ENCODE data around the gene NHS. TPM values are rescaled to one million over a fixed set of nuclear protein-coding genes. Genes with fewer than 3 reads are reported as not detected.

NHS gene
- total RNA-seq, 1 donor from 2014 or later: 27.8 TPM

- Mint-ChIP-seq H3K27ac (no peak overlapping the region), H3K4me3 (no peak overlapping the region), H3K9me3 (peaks cover 5% of the 10 kb centered on the region), H3K36me3 (no peaks in the 10 kb centered on the region), H3K4me1 (ENCODE audit: unreplicated experiment) (peaks cover 52% of the 10 kb centered on the region), H3K27me3 (no peaks in the 10 kb centered on the region)
- no peak for TF ChIP-seq CTCF (conservative IDR thresholded peaks at IDR 0.05)
- no peak for DNase-seq (ENCODE audit: extremely low spot score, unreplicated experiment)
Measured at GRCh38 chrX:17544821-17545220, 169.8 kb downstream of the NHS start.

GRCh38 chrX:17546356-17546755 is 171.4 kb downstream of the NHS start:
- peaks cover 57% of the 10 kb centered on the region for H3K4me1 Mint-ChIP-seq (ENCODE audit: unreplicated experiment)
- no peak for DNase-seq (ENCODE audit: extremely low spot score, unreplicated experiment)
- TF ChIP-seq CTCF (conservative IDR thresholded peaks at IDR 0.05): no peak
- no peaks in the 10 kb centered on the region for H3K36me3 Mint-ChIP-seq
- no peaks in the 10 kb centered on the region for H3K27me3 Mint-ChIP-seq
- H3K27ac Mint-ChIP-seq: no peak overlapping the region
- no peaks in the 10 kb centered on the region for H3K9me3 Mint-ChIP-seq
- H3K4me3 Mint-ChIP-seq: no peak overlapping the region

- peak overlapping the region; percentile 63 for H3K27ac Mint-ChIP-seq
- H3K9me3 Mint-ChIP-seq: no peaks in the 10 kb centered on the region
- H3K27me3 Mint-ChIP-seq: no peaks in the 10 kb centered on the region
- no peak for DNase-seq (ENCODE audit: extremely low spot score, unreplicated experiment)
- peaks cover 64% of the 10 kb centered on the region for H3K4me1 Mint-ChIP-seq (ENCODE audit: unreplicated experiment)
- H3K4me3 Mint-ChIP-seq: peak overlapping the region; percentile 41
- TF ChIP-seq CTCF (conservative IDR thresholded peaks at IDR 0.05): no peak
- H3K36me3 Mint-ChIP-seq: no peaks in the 10 kb centered on the region
Measured at GRCh38 chrX:17547658-17548057, 172.7 kb downstream of the NHS start.

- no peak for TF ChIP-seq CTCF (conservative IDR thresholded peaks at IDR 0.05)
- peaks cover 68% of the 10 kb centered on the region for H3K4me1 Mint-ChIP-seq (ENCODE audit: unreplicated experiment)
- peaks cover 4% of the 10 kb centered on the region for H3K9me3 Mint-ChIP-seq
- peak overlapping the region; percentile 57 for H3K4me3 Mint-ChIP-seq
- H3K27me3 Mint-ChIP-seq: no peaks in the 10 kb centered on the region
- H3K36me3 Mint-ChIP-seq: no peaks in the 10 kb centered on the region
- no peak for DNase-seq (ENCODE audit: extremely low spot score, unreplicated experiment)
- H3K27ac Mint-ChIP-seq: no peak overlapping the region
Measured at GRCh38 chrX:17549107-17549651, 174.2 kb downstream of the NHS start.

GRCh38 chrX:17550011-17550410 is 175.0 kb downstream of the NHS start:
- H3K4me1 Mint-ChIP-seq (ENCODE audit: unreplicated experiment): peaks cover 68% of the 10 kb centered on the region
- no peak for DNase-seq (ENCODE audit: extremely low spot score, unreplicated experiment)
- peaks cover 4% of the 10 kb centered on the region for H3K9me3 Mint-ChIP-seq
- H3K27ac Mint-ChIP-seq: no peak overlapping the region
- no peaks in the 10 kb centered on the region for H3K27me3 Mint-ChIP-seq
- H3K36me3 Mint-ChIP-seq: no peaks in the 10 kb centered on the region
- no peak overlapping the region for H3K4me3 Mint-ChIP-seq
- no peak for TF ChIP-seq CTCF (conservative IDR thresholded peaks at IDR 0.05)

Data from type B pancreatic cell (in vitro differentiated cells).